ENCODE results near the gene PDIA5.
"Not testable (repeated sequence)": the region's sequence is repeated elsewhere in the genome, so short reads cannot be mapped to it uniquely, and the experiment has no call there.

PDIA5 gene

DNA sequence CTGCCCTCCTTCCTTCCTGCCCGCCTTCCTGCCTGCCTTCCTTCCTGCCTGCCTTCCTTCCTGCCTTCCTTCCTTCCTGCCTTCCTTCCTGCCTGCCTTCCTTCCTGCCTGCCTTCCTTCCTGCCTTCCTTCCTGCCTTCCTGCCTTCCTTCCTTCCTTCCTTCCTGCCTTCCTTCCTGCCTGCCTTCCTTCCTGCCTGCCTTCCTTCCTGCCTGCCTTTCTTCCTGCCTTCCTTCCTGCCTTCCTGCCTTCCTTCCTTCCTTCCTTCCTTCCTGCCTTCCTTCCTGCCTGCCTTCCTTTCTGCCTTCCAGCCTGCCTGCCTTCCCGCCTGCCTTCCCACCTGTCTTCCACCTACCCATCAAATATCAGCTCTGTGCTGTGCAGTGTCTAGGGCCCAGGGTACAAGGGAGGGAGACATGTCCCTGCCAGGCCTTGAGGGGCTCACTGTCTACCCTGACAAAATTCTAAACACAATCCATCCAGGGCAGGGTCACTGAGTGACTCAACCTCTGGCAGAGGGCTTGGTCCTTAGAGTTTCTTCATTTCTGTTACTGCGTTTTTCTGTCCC is 85.1 kb downstream of the PDIA5 start:
- not testable (repeated sequence) for DNase-seq

DNA sequence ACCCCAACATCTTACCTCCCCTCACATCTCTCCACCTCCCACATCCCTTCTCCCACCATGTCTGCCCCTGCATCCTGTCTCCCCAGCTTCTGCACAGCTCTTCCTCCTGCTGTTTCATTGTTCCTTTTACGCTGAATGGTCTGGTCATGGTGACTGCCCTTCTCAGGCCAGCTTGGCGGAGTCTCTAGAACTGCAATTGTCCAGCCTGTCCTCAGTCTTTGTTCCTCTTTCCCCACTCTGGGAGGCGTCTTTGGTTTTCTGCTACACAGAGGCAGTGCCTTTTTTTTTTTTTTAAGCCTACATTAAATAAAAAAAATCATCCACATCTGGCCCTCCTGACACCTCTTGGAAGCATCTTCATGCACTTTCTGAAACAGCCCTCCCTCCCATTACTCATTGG is 85.9 kb downstream of the PDIA5 start:
- no peak for DNase-seq

DNA sequence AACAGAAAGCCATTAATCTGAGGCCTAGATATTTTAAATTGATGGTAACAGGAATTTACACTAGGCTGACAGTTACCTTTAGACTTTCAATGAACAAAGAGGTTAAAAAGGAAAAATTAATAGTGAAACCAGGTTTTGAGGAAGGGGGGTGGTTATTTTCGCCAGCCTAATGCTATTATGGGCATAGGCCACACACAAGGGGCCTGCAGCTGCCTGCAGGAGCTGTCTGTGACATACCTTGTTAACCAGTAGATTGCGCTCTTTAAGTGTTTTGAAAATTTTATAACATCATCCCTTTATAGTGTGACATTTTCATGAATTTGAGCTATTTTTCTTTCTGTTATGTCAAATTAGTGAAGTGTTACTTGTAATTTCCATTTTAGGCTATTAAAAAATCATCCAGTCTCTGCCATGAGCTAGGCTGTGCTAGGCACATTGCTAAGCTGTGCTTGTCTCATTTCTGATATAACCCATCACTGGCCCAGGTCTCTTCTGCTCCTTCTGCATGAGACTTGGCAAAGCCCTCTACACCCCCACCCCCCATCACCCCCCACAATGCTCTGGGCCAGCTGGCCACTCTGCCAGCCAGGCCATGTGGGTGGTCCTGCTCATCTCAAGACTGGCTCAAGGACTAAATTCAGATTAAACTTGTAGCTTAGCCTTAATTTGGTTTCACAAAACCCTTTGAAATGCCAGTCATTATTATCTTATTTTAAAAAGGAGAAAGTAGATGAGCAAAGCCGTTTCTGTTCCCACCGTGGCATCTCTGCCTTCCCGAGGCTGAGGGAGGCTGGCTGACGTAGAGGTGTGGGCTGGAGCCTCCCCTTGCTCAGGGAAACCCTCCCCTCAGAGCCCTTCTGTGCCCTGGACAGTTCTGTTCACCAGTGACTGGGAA is 86.5 kb downstream of the PDIA5 start:
- no peak for DNase-seq

DNA sequence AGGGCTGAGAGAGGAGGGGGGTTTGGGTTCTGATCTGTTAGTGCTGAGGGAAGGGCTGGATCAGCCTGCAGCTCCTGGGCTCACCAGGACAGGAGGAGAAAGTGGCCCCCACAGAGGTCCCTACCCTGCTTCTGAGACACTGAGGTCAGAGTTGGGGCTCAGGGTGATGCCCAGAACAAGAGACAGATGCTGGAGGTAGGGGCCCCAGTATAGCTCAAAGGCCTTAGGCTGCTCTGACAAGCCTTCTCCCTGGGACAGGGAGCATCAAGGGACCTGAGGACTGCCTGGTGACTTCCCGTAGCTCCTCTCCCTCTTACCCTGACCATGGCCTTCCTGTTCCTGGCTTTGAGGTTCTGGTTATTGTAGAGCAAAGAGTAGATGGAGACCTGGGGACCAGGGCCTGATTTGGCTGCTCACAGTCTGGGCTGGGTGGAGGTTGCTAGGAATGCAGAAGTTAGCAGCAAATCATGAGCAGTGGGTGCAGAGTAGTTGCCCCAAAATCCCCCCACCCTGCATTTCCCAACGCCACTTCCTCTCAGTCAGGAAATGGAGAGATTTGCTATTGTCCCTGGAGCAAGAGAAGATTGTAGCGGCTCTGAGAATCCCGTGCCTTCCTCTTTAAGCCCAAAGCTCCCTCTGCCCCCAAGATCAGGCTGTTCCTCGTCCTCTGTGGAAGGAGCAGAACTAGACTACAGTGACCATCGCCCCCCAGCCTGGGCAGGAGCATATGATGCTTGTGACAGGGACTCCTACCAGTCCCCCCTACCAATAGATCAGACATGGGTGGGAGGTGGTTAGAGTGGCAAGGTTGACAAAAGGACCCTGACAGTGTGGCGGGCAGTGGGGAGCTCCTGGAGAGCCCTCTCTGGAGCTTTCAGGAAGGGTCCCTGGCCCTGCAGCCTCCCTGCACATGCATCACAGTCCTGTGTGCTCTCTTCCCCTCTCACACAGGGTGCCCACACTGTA is 87.5 kb downstream of the PDIA5 start:
- no peak for DNase-seq

DNA sequence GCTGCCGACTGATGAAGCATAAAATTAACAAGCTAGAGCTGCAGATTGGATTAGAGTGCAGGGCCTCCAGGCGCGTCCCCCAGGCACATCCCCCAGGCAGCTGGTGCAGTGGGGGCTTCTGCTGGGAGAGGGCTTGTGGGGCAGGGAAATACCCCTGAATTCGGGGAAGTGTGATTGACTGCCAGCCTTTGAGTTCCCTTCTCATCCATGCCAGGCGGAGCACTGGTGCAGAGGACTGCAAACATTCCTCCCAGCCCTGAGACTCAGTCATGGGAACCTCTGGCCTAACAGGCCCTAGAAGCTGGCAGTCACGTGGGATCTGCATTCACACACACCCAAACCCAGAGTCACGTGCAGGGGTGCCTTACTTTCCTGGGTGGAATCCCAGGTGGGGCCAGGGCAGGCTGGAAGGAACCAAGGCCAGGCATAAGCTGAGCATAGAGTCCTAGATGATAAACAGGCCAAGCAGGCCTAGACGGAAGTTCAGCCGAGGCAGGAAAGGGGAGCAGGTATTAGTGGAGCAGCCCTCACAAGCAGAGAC is 88.7 kb downstream of the PDIA5 start:
- DNase-seq: no peak

DNA sequence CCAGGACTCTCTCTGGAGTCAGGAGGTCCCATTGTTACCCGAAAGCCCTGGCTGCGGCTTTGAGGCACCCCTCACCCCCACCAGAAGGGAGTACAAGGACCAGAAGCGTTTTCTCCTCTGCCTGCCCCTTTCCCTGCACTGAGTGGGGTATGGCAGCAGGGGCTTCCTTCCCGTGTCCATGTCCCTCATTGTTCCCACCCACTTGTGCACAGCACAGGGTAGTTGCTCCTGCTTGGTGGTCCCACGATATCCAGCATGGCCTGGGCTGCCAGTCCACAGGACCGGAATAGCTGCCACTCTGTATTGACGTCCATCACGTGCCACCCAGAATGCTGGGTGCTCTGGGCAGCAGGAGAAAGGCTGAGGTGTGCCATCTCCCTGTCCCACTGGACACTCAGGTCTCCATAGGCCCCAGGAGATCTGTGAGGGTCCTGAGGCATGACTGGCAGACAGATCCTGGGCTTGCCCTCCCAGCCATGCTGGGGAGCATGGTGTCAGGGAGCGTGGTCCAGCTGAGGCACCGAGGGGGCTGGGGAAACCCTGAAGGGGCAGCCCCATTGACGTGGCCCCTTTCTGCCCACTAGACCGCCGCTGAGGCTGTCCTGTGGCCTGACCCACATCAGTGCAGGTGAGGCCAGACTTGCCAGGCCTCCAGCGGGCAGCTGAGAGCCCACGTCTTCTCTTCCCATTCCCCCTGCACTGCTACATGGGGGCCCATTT is 89.6 kb downstream of the PDIA5 start:
- no peak for DNase-seq

DNA sequence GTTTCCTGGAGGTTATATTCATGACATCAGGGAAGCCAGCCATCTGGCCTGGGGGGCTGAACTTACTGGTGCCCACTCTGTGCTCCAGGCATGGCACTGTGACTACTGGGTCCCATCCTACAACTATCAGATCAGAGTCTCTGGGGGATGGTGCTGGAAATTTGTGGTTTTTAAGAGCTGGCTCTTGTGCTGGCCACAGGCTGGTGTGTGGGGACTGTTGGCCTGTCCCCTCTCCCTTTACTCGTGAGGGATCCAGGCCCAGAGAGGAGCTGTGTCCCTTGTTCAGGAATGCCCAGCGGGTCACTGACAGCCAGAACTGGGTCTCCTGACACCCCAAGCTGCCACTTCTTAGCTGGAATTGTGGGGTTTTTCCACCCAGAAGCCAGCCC is 90.4 kb downstream of the PDIA5 start:
- DNase-seq: no peak

DNA sequence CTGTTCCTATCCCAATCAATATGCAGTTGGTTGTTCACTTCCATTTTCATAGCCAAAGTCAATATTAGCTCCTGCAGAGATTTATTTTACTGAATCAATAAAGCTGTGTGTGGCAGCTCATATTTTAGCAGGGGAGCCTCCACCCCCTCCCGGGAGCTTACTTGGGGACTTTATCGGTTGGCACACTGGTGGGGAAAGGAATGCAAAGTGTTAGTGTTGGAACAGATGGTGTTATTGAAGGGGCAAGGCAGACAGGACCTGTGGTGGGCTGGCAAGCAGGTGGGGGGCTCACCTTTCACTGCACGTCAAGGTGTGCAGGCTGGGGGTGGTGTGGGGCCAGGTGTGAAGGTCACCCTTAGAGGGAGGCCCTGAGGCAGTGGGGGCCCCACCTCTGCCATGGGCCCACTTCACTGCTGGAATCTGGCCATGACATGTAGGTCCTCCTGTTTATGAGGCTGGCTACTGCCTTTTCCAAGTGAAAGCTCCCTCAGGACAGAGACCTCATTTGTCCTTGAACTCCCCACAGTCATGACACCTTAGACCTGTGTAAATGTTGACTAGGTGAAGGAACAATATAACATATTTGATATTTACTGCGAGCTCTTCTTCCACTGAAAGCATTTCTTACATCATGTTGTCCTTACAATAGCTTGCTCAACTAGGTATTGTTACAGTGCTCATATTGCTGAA is 90.9 kb downstream of the PDIA5 start:
- no peak for DNase-seq

DNA sequence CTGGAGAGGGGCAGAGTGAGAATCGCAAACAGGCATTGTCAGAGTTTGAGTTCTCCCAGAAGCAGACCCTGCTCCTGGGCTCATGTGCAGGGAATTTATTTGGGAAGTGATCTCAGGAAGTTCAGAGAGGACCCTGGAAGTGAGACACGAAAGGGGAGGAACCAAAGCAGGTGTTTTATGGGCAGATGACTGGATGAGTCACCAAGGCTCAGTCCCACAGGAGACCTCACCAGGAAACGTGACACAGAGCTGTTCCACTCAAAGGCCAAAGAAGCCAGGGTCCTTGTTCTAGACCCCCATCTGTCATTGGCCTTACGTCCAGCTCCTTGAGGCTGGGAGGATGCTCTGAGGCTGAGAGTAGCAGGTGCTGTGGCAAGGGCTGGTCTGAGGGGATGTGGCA is 91.5 kb downstream of the PDIA5 start:
- DNase-seq: no peak

DNA sequence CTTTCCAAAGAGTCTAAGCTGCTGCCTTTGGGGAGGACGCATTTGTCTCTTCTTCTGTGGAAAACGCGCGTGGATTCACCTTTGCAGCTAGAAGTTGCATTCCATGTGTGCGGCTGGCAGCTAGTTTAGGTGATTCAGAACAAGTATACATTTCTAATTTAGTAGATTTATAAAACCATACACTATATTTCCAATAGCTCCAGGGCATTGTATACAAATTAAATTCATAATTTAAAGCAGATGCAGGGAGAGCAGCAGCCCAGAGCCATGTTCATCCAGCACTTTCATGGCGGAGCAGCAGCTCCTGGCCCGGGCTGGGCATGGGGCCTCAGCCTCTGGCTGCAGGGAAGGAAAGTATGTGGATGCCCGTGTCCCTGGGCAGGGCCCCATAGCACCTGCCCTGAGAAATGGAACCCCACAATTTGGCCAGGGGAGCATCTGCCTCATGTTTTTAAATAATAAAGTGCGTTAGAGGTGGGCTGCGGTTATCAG is 92.1 kb downstream of the PDIA5 start:
- DNase-seq: no peak

DNA sequence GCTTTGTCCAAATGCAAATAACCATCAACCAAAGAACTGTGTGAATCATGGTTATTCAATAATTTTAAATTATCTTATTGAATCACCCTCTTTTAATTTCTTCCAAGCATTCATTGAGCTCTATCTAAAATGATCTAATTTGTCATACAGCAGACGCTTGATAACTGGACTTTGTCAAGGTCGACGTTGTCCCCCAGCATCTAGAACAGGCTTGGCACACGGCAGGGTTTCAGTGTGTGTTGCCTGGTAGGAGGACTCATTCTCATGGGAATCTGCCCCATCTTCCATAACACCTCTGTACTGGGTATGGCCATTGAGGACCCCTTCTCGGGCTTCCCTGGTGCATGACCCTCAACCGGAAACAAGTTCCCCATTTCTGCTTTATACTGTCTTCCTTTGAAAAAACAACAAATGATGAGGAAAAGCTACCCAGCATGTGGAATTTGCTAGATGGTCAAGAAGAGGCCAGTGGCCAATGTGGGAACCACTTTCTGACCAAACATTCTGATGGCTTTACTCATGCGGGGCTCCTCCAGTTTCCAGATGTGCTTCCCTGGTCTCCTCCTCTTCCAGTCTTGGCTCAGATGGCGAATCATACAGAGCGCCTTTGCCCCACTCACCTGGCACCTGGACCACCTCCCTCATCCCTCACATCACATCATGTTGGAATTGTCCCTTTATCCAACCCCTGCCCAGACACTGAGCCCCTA is 93.3 kb downstream of the PDIA5 start:
- no peak for DNase-seq

DNA sequence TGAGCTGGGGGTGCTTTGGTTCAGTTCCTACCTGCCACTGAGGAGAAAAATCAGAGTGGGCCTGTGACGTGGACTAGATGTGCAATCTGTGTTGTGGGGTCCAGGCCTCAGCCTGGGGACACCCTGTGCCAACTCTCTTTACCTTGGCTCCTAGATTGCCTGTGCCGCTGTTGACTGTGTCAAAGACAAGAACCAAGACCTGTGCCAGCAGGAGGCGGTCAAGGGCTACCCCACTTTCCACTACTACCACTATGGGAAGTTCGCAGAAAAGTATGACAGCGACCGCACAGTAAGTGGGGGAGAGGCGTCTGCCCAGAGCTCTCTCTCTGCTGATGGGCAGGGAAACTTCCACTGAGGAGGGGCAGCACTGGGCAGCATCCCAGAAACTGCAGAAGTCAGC is 94.3 kb downstream of the PDIA5 start:
- no peak for DNase-seq

DNA sequence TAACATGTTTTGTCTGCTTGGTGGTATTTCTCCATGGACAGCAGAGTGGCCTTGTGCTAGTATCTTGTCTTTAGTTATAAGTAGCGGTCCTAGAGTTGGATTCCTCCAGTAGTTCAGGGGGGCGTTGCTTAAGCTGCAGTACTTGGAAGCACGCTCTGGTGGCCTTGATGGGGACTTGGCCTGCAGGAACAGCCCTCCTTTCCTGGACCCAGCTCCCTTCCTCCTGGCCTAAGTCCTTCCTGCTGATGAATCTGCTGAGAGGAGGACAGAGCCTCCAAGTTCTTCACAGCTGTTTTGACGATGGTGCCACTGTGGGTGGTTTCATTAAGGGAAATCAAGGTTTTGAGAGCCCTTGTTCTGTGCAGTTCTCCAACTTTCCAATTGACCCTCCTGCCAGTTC is 96.3 kb downstream of the PDIA5 start:
- DNase-seq: no peak

DNA sequence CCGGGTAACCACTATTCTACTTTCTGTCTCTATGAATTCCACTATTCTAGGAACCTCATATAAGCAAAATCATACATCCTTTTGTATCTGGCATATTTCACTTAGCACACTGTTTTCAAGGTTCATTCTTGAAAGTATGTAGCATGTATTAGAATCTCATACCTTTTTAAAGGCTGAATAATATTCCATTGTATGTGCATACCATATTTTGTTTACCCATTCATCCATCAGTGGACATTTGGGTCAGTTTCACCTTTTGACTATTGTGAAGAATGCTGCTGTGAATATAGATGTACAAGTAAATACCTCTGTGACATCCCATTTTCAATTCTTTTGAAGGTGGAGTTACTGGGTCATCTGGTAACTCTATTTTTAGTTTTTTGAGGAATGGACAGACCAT is 98.3 kb downstream of the PDIA5 start:
- DNase-seq: no peak

DNA sequence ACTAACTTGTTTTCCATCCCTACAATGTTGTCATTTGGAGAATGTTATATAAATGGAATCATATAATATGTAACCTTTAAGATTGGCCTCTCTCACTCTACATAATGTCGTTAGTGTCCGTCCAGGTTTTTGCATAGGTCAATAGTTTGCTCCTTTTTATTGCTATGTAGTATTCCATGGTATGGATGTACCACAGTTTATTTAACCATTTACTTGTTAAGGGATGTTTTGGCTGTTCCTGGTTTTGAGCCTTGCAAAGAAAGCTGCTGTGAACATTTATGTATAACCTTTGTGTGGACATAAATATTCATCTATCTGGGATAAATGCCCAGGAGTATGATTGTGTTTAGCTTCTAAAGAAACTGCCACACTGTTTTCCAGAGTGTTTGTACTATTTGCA is 100.9 kb downstream of the PDIA5 start:
- DNase-seq: no peak

DNA sequence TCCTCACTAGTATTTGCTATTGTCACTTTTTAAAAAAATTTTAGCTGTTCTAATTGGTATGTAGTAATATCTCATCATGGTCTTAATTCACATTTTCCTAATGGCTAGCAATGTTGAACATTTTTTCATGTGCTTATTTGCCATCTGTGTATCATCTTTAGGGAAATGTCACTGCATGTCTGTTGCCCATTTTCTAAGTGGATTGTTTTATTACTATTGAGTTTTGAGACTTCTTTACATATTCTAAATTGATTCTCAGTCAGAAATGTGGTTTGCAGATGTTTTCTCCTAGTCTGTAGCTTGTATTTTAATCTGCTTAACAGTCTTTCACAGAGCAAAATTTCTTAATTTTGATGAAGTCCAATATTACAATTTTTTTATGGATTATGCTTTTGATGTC is 101.3 kb downstream of the PDIA5 start:
- DNase-seq: no peak

DNA sequence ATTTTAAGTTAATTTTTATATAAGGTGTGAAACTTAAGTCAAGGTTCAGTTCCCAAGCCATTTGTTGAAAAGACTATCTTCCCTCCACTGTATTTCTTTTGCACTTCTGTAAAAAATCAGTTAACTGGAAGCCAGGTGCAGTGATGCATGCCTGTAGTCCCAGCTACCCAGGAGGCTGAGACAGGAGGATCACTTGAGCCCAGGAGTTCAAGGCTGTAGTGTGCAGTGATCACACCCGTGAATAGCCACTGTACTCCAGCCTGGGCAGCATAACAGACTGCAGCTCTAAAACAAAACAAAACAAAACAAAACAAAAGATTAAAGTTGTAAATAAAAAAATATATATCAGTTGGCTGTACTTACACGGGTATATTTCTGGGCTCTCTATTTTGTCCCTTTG is 101.8 kb downstream of the PDIA5 start:
- no peak for DNase-seq

DNA sequence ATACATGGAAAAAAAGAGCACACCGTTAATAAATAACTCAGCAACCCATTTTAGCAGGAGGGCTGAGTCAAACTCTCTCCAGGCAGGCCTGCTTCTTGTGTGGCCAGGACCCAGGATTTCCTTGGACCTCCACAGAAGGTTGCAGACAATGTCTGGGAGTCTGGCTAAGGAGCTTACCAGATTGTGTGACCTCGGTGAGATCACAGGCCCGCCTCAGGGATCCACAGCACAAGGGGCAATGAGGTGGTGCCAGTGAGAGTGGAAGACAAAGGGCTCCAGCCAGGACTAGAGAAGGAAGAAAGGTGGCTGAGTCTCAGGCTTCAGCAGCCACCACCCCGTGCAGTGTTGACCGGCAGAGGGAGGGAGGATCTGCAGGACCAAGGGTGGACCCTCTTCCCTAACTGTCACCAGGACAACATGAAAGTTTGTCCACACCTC is 102.7 kb downstream of the PDIA5 start:
- DNase-seq: no peak

DNA sequence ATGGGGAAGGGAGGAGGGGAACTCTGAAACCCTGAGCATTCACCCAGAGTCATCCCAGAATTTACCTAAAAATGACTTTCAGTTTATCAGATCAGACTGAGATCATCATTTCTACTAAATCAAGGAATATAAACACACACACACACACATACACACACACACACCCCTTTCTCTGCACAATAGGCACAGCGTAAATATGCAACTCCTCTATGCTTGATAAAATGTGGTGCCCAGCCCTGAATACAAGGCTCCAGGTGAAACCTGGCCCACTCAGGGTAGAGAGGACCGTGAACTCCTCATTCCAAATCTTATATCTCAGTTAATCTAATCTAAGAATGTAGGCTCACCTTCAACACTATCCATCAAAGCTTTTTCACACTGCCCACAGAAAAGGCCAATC is 103.1 kb downstream of the PDIA5 start:
- no peak for DNase-seq

DNA sequence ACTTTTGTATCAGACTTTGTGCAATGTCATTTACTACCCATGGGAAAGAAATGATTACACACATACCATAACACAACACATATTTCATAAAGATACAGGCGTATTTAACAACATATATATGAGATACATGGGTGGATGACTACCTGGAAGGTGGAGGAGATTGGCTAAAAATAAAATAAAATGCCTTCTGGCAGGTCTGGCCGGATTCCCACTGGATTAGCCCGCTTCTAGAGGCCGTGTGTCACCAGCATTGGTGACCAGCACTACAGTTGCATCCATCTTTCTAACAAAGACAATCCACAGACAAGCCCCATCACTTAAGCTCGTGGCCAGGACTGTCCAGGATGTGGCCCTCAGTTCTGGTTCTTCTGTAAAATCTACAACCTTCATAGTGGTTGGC is 114.0 kb downstream of the PDIA5 start:
- DNase-seq: no peak

DNA sequence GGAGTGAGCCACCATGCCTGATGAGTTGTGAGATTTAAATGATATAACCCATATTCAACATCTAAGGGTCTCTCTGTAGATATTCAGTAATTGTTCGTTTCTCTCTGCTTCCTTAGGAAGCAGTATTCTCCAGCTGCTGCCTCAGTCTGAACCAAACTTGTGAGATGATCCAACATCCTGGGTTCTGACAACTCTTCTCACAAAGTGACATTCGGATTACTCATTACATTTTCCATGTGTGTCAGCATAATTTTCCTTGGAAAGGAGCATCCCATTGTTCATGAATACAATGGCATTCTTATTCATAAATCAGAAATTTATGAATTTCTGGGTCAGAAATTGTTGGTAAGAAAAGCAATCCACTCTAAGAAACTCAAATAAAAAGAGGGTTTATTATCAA is 119.9 kb downstream of the PDIA5 start:
- DNase-seq: no peak

Data from bone marrow (tissue), 2 donors.